T-helper 22 cell (primary cell): Measurements from ENCODE around the gene KIRREL3.

Source experiments
- DNase-seq: peaks from one replicate; pipeline ENCODE4 v3.0.0-alpha.2; 2020; ENCODE audit warnings: low read depth

The KIRREL3 gene

DNA sequence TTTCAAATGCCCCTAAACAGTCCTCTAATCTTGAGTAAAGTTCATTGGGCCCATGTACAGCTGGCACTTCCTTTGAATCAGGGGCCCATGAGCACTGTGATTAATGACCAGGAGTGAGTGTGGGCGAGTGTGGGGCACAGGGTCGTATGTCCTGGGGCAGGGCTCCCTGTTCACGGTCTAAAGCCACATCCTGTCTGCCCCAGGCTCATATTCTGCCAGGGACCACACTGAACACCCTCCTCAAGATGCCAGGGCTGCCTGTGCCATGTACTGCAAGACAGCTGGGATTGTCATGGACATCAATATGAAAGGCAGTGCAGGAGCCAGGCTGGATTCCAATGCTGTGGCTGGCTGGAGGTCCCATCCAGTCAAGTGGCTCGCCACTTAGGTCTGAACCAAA is 130.5 kb downstream of the KIRREL3 start:
- no peak for DNase-seq

- no peak for DNase-seq
Observed at GRCh38 chr11:126868741-126869140, 131.8 kb downstream of the KIRREL3 start.

- no peak for DNase-seq
Observed at GRCh38 chr11:126864934-126865333, 135.6 kb downstream of the KIRREL3 start.

DNA sequence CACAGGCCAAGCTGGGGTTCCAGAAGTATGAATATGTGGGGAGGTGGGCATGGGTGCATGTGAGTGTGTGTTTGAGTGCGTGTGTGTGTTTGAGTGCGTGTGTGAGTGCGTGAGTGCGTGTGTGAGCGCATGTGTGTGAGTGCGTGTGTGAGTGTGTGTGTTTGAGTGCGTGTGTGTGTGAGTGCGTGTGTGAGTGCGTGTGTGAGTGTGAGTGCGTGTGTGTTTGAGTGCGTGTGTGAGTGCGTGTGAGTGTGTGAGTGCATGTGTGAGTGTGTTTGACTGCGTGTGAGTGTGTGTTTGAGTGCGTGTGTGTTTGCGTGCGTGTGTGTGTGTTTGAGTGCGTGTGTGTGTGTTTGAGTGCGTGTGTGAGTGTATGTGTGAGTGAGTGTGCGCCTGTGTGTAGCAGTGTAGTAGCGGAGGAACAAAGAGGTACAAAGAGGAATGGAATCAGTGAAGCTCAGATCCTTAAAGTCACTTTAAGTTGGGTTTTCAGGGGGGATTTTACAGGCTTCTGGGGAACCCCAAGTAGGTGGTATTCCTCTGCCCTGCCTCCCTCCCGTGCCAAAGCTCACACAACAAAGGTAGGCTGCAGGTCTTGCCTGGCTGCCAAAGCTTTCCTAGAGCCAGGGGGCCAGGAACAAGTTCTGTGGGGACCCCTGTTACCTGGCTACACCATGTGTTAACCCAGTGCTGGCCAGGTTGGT is 137.1 kb downstream of the KIRREL3 start:
- no peak for DNase-seq

DNA sequence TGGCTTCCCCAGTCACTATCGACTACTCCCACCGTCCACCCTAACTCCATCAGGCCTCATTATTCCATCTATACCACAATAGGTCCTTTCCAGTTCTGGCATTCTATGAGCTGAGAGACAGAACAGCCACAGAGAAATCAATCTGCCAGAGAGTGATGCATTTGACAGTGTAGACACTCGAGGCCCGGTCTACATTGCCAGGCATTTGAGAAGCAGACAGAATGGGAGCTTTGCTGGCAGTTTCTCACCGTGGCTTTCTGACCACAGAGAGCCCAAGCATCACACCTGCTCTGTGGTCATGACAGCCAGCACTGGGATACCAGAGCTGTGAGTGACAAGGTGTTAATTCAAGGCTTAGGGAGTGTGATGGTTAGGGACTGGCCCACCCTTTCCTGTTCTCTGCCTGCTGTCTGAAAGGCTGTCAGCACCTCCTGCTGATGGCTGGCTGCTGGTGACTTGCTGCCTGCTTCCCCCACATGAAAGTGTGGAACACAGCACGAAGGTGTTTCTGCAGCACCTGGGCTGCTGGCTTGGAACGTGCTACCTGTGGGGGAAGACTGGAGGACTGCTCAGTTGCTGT is 137.8 kb downstream of the KIRREL3 start:
- DNase-seq, result no peak

- DNase-seq, result no peak
Observed at GRCh38 chr11:126861796-126862459, 138.6 kb downstream of the KIRREL3 start.

DNA sequence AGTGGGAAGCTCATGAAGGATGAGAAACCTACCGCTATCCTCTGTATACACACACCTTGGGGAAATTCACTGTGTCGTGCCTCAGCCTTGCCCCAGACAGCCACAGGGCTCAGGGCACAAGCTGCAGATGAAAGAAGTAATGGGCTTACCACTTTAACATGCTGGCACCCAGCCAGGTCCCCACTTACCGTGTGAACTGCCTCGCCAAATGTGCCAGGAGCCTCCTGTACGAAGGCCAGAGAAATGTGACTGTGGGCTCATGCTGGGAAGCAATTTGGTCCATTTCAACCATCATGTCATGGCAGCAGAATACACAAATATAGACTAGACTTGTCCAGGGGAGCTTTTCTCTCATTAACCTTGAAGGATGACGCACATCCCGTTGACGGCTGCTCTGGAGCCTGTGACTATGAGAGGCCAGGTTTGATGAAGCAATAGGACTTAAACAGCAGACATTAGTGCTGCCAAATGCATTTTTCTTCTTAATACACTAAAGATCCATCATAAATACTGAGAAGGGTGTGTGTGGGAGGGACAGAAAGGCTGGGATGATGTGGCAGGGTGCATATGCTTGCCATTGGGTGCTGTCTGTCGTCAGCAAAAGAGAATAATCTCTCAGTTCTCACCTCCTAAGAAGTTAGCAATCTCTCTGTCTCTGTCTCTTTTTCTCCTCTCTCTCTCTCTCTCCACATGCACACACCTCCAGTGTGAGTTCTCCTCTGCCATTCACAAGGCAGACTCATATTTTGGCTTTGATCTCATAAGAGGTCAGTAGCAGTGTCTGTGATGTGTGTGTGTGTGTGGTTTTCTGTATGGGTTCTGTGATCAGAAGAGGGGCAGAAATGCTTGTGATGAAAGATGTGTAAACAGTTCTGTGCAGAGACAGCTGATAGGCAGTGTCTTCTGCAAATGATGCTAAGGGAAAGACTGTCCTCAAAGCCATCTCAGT is 142.4 kb downstream of the KIRREL3 start:
- no peak for DNase-seq

DNA sequence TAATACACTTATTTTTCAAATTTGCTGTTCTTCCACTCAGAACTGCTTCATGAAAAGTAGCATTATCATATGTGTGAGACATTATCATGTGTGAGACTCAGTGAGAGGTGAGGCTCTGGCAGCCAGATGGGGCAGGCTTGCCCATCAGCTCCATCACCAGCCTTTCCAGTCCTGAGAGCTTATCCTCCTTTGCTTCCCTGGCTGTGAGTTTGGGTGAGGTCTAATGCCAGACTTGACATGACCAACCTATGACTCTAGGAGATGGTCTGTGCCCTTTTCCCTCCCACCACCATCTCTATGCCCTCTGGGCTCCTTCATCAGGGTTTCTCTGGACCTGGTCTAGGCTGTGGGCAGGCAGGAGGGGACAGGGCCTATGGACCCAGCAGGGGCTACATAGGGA is 145.0 kb downstream of the KIRREL3 start:
- DNase-seq, result no peak

DNA sequence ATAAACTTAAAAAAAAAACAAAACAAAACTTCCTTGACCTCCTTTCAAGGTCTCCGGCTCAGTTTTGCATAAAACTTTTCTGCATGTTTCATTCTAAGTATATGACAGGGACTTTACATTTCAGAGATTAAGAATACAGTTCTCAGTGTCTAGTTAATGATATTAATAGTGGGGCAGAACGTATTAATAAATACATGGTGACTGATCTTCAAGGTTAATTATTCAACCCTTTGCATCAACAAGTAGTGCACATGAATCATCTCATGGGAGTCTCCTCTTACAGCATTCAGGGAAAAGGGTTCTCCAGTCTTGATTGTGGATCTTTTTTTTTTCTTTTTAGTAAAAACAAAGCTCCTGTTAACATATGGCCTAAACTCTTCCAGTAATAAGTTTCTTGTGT is 146.8 kb downstream of the KIRREL3 start:
- no peak for DNase-seq

DNA sequence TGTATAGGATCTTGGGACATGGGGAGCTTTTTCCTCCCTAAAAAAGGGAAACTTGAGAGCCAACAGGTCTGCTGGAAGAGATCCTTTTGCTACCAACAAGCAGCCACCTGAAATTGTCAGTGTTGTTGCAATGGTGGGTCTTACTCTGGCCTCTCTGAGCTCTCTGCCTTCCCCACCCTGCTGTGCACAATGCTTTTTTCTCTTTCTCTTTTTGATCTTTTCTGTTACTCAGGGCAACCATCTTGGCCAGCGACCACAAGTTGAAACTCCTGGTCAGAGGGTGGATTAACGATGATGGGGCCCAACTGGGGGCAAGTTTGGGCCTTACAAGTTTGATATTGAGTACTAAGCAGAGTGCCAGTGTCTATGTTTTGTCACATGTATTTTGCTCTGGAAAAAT is 155.8 kb downstream of the KIRREL3 start:
- no peak for DNase-seq

- DNase-seq, result no peak
Observed at GRCh38 chr11:126843096-126843495, 157.5 kb downstream of the KIRREL3 start.

DNA sequence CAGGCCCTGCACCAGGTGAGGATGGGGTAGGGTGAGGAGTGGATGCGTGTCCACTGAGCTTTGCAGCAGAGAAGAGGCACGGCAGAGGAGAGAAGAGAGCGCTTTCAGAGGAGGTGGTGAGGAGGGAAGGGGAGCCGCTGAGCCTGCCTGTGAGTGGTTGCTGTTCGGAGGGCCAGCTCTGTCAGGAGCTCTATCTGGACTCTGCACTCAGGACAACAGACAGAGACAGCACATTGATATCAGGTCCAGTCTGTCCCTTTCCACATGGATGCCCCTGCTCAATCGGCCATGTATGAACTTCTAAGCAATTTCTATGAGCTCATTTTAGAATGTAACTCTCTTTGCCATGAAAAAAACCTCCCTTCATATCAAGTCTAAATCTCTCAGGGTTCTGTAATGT is 158.6 kb downstream of the KIRREL3 start:
- no peak for DNase-seq

- no peak for DNase-seq
Observed at GRCh38 chr11:126840975-126841374, 159.6 kb downstream of the KIRREL3 start.

GRCh38 chr11:126840201-126840886 is 160.2 kb downstream of the KIRREL3 start:
- DNase-seq, result no peak

DNA sequence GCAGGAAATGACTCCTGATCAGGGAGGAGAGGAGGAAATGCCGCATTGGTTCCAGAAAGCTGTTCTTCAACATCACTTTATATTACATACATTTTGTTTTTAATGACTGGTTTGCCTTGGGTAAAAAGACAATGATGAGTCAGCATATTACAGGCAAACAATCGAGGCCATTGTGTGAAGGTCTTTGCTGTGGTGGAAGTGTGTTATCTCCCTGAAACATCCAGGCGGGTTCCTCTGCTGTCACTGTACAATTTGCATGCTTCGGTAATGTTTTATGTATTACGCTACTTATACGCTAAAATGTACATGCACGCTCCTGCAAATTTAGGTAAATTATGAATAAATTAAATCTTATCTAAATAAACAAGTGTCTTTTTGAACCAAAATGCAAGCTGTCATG is 161.1 kb downstream of the KIRREL3 start:
- DNase-seq, result no peak

DNA sequence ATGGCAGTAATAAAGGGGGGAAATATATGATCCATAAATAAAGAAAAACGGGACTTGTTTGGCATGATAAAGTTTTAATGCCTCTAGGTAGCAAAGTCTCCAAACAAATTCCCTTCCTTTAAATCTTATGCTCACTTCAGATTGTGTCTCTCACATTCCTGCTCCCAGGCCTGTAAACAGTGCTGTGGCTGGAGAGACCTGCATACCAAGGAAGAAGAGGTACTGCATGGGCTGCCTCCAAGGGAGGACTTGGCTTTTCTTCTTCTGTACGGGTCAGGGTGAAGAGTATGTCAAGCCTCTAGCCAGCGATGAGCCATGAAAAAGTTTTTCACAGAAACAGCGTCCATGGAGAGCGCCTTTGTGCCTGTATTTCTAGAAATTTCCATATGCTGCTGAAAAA is 161.8 kb downstream of the KIRREL3 start:
- no peak for DNase-seq

GRCh38 chr11:126837581-126837980 is 163.0 kb downstream of the KIRREL3 start:
- DNase-seq, result no peak

DNA sequence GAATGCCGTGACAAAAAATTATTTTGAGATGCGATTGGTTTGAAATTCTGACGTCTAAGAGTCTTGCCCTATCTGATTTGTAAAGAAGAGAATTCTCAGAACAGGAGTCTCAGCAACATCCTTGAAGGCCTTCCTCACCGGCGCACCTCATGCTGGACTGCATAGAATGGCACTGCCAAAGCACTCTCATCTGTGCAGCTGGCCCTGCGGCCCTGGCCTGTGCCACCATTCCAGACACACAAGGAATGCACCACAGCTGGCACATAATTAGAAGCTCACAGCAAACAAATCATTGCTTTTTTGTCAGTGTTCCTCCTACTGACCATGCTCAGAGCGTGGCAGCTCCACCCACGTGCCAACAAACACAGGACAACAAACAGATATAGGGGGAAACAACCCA is 166.0 kb downstream of the KIRREL3 start:
- DNase-seq, result no peak

GRCh38 chr11:126834149-126834548 is 166.4 kb downstream of the KIRREL3 start:
- no peak for DNase-seq

DNA sequence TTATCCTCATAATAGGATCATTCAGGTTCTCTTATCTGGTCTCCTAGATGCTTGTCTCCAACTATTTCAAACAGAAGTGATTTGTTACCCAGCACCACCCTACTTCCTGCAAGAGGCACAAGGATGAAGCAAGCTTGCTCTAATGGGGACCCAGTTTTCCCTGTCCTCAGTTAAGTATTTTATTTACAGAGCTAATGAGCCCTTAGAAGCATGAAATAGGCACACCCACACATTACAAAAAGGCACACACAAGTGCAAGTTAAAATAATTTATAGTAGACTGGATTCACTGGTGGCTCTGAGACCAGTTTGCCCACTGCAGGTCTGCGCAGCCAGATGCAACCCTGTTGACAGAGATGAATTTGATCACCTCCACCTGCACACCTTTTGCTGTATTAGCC is 167.5 kb downstream of the KIRREL3 start:
- no peak for DNase-seq

- no peak for DNase-seq
Observed at GRCh38 chr11:126832387-126832786, 168.2 kb downstream of the KIRREL3 start.
